Parietal lobe (tissue), 1 donor: ENCODE data around the gene MYO18A. TPM values are rescaled to one million over a fixed set of nuclear protein-coding genes. Genes with fewer than 3 reads are reported as not detected.

Experiments
- total RNA-seq: library from RNA; depleted of rRNA; stranded (reverse); fragments of >200 nt; gene quantifications from one replicate; pipeline ENCODE4 v1.2.3, GENCODE V29; 2014

Gene MYO18A
- 113 TPM for total RNA-seq

GRCh38 chr17:29180034-29180787 lies at the start of gene MYO18A:
MYO18A (minus strand) TSS chr17:29180398; CDS start chr17:29166940, 13,458 bp downstream.

GRCh38 chr17:29042679-29043538 lies 137.3 kb downstream of the MYO18A start, which contains the start of gene PIPOX:
PIPOX (plus strand) TSS chr17:29043141; CDS start chr17:29043226, 85 bp downstream.

Other genes with a start within 250 kb of the MYO18A start
- 32.2 TPM for gene PHF12, start 228.9 kb downstream of the MYO18A start, total RNA-seq
- 105 TPM for gene SEZ6, start 174.4 kb downstream of the MYO18A start, total RNA-seq
- gene PIPOX, start 137.3 kb downstream of the MYO18A start, total RNA-seq, result 4.7 TPM
- gene CRYBA1, start 66.5 kb upstream of the MYO18A start, total RNA-seq, result not detected
- gene NUFIP2, start 113.8 kb upstream of the MYO18A start, total RNA-seq, result 53.2 TPM
- gene TAOK1, start 210.0 kb upstream of the MYO18A start, total RNA-seq, result 229 TPM